Measurements from ENCODE around the gene ATP6V1B1. TPM values are rescaled to one million over a fixed set of nuclear protein-coding genes. Genes with fewer than 3 reads are reported as not detected.

Gene ATP6V1B1
- total RNA-seq, 1 donor from 2014 or later = not detected

DNA sequence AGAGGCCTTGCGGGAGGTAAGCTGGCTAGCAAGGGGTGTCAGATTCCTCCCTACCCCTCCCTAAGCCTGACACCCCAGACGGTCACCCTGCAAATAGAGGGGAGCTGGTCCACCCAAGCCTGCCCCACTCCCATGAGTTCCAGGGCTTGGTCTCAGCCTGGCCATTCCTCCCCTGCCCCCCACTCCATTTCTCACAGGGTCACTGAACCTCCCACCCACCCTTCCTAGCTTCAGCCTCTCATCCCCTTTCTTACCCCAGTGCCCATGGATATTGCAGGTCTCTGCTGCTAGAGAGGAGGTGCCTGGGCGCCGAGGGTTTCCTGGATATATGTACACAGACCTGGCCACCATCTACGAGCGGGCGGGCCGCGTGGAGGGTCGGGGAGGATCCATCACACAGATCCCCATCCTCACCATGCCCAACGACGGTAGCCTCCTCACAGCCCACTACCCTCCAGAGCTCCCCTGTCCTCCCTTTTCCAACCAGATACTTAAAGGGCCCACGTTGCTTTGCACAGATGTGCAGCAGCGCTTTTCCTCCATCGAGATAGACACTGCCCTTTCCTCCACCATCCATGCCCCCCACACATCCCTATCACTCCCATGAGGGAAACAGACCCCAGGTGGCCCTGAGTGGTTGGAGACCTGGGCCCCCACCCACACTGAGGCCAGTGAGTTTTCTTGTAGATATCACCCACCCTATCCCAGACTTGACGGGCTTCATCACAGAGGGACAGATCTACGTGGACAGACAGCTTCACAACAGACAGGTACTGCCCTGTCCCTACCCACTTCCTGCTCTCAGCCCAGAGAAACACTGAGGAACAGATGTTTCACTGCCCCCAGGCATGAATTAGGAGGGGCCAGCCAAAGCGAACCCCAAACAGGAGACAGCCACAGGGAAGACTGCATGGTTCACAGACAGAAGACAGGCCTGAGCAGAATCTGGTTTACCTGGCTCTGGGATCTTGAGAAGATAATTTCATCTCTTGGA is 27.5 kb downstream of the ATP6V1B1 start:
- FAIRE-seq (no peak), DNase-seq (ENCODE audit: low spot score in 2 of 2) (no peak)

DNA sequence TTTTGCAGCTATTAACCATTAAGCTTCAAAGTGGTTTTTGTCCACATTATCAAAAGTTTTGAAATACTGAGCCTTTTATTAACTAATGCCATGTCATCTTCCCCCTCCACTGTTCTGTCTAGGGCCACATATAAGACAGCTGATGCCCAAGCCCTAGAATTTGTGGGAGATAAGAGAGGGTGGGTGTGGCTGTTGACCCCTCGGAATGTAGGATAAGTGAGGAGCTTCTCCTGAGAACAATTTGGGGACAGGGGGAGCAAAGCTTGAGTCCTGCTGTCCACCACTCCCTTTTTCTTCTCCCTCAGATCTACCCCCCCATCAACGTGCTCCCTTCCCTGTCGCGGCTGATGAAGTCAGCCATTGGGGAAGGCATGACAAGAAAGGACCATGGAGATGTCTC is 28.4 kb downstream of the ATP6V1B1 start:
- DNase-seq (ENCODE audit: low spot score in 2 of 2) (no peak), FAIRE-seq (no peak)

DNA sequence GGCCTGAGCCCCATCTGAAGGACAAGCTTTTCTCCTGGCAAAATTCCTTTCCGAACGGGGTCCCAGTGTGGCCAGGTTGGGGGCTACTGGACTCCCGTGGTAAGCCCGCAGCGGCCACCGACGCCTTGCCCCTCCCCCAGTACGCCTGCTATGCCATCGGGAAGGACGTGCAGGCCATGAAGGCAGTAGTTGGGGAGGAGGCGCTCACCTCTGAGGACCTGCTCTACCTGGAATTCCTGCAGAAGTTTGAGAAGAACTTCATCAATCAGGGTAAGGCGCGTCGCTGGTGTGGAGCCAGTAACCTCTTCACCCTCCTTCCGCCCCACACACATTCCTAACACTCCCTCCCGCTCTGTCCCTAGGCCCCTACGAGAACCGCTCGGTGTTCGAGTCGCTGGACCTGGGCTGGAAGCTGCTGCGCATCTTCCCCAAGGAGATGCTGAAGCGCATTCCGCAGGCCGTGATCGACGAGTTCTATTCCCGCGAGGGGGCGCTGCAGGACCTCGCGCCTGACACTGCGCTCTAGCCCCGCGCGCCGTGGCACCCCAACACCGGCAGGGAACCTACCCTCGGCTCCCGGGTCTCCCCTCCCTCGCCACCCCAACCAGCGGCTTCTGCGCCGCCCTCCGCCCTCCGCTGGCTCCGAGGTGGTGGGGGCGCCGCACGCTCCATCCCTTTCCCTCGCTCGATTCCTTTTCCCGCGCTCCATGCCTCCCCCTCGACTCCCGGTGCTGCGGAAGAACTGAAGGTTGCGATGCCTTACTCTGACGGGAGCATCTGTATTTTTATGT is 29.1 kb downstream of the ATP6V1B1 start:
- peak; percentile 54 to 79 for DNase-seq (ENCODE audit: low spot score in 2 of 2)
- FAIRE-seq = no peak

DNA sequence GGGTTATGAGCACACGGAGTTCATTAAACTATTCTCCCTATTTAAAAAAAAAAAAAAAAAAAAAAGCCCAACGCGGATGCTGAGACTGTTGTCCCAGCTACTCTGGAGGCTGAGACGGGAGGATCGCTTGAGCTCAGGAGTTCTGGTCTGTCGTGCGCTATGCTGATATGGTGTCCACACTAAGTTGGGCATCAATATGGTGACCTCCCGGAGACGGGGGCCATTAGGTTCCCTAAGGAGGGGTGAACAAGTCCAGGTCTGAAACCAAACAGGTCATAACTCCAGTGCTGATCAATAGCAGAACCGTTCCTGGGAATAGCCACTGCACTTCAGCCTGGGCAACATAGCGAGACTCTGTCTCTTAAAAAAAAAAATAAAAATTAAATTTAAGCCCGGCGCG is 29.8 kb downstream of the ATP6V1B1 start:
- no peak for FAIRE-seq

DNA sequence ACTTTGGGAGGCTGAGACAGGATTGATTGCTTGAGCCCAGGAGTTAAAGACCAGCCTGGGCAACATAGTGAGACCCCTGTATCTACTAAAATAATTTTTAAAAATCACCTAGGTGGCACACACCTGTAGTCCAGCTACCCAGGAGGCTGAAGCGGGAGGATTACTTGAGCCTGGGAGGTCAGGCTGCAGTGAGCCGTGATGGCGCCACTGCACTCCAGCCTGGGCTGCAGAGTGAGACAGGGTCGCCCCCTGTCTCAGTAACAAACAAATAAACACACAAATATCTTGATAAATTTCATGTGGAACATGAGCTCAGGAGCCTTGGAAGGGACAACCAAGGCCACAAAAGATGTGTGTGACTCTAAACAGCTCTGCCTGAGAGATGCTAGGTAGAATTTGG is 31.0 kb downstream of the ATP6V1B1 start:
- no peak for DNase-seq (ENCODE audit: low spot score in 2 of 2)
- FAIRE-seq = no peak

More for the DNA sequence above, 29.8 kb downstream of the ATP6V1B1 start:
- DNase-seq (ENCODE audit: low spot score in 2 of 2) = no peak

DNA sequence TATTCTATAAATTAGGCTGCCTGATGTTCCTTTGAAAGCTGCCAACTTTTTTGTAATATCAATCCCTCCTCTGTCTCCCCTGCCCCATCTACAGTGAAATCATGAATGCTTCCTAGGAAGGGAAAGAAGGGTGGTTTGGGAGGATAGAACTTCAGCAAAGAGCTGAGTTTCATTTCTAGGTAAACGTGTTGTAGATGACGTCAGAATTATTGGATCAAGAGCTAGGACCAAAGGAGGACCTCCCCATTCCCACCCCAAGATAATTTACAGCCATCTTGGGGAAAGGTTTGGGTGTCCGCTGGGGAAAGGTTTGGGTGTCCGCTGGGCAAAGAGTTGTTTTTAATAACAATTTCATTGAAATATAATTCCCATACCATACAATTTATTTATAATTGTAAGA is 31.5 kb downstream of the ATP6V1B1 start:
- no peak for FAIRE-seq
- no peak for DNase-seq (ENCODE audit: low spot score in 2 of 2)

DNA sequence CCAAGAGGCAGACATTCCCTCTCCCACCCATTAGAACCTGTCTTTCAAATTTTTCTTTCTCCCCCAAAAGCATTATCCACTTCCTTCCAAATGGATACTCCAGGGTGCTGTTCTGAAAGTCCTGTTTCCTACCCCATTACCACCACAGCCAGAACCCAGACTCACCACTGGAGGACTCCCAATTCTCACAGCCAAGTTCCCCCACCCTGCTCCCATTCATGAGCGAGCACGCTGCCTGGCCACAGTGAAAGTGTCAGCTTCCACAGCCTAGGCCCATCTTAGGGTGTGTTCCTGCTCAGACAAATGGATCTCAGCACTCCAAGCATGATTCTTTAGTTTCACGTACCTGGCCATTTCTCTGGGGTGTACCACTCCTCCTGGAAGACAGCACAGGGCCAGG is 38.9 kb downstream of the ATP6V1B1 start:
- no peak for DNase-seq (ENCODE audit: low spot score in 2 of 2)
- FAIRE-seq = no peak

DNA sequence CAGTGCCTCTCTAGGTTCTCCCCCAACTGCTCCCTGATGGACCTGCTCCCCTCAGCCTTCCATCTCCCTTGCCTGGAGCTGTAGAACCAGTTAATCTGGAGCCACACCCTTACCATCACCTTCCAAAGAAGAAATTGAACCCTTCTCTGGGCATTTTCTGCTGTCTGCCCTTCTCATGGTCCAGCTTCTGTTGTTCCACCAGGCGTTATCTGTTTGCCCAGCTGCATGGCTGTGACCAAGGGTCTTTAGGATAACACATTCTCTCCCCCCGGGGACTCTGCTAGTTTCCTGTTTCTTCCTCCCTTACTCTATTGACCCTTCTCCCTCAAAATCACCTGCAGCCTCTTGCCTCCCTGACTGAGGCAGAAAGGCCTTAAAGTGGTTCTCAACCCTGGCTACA is 39.5 kb downstream of the ATP6V1B1 start:
- FAIRE-seq (no peak), DNase-seq (ENCODE audit: low spot score in 2 of 2) (no peak)

DNA sequence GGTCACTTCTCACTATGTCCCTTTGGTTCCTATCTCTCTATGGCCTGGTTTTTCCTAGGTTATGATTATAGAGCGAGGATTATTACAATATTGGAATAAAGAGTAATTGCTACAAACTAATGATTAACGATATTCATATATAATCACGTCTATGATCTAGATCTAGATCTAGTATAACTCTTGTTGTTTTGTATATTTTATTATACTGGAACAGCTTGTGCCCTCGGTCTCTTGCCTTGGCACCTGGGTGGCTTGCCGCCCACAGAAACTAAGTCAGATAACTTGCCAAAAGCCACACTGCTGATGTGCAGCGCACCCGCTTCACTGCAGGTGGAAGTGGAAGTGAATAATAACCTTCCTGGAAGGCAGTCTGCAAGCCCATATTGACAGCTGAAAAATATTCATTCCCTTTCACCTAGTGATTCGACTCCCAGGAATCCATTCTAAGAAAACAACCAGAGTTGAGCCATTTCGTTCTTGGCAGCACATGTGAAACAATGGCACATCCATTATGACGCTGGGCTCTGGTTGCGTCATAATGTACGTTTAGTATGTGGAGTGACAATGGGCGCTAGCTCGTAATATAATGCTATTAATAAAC is 42.0 kb downstream of the ATP6V1B1 start:
- peak; percentile 40 for FAIRE-seq
- no peak for DNase-seq (ENCODE audit: low spot score in 2 of 2)

DNA sequence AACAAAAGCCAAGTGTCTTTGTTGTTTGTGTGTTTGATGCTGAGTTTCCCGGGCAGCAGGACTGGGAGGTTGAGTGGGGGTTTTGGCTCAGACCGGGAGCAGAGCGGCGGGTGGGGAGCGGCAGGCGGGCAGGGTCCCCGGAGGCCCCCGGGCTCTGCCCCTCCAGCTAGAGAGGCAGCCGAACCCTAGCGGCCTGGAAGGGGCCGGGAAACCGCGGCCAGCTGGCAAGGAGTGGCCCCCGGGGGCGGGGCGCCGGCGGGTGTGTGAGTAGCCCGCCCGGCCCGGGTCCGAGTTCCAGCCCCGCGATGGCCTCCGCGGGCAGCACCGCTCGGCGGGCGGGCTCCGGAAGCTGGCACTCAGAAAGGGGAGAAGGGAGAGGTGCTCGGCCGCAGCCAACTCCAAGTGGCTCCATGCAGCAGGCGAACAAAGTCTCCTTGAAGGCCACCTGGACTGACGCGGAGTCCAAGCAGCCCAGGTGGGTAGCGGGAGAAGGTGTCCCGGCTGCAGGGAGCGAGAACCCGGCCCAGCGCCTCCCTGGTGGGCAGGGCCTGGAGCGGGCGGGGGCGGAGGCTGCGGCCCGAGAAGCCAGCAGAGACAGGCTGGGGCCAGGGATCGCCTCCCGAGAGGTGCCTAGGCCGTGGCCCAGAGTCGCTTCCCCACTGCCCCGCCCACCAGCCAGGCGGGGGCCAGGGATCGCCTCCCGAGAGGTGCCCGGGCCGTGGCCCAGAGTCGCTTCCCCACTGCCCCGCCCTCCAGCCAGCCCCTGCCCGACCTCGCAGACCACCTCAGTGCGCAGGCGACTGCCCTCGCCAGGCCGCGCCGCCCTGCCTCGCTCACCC is 42.9 kb downstream of the ATP6V1B1 start, which contains the start of gene ANKRD53:
Gene ANKRD53, plus strand, starts transcription at position 290 of the 839 bp plus-strand sequence. Its CDS starts 16 bp downstream, at position 306.
- FAIRE-seq (no peak), DNase-seq (ENCODE audit: low spot score in 2 of 2) (no peak)

DNA sequence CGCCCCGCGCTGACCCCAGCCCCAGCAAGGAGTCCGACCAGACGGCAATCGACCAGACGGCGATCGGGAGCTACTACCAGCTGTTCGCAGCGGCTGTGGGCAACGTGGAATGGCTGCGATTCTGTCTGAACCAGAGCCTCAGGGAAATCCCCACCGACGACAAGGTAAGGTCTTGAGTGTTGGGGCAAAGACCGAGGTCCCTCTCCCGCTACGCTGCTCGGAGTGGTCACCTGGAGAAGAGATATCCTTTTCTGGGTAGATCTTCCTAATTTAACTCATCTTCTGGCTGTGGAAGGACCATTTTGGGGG is 43.4 kb downstream of the ATP6V1B1 start:
- FAIRE-seq = no peak
- no peak for DNase-seq (ENCODE audit: low spot score in 2 of 2)

DNA sequence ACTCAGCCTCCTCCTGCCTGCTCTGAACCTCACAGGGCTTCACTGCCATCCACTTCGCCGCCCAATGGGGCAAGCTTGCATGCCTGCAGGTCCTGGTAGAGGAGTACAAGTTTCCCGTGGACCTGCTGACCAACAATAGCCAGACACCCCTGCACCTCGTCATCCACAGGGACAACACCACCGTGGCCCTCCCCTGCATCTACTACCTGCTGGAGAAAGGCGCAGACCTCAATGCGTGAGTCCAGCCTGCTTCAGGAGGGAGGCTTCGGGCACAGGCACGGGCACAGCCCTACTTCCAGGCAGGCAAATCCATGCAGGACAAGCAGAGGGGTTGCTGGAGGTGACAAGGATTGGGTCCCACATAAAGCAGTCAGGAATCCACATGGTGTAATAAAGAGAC is 43.9 kb downstream of the ATP6V1B1 start:
- no peak for FAIRE-seq
- DNase-seq (ENCODE audit: low spot score in 2 of 2) = no peak

DNA sequence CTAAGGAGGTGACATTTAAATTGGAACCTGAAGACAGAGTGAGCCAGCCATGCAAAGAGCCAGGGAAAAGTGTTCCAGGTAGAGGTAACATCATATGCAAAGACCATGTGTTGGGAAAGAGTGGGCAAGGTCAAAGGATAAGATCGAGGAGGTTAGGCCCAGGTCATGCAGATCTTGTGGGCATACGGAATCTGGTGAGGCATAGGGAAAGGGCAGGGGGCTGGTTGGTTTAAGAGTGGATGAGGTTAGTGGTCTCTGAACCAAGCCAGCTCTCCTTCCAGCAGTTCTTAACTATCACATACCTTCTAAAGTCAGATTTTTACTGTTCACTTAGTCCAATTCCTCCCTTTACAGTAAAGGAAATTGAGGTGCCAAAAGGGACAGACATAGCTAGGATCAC is 45.7 kb downstream of the ATP6V1B1 start:
- no peak for FAIRE-seq

DNA sequence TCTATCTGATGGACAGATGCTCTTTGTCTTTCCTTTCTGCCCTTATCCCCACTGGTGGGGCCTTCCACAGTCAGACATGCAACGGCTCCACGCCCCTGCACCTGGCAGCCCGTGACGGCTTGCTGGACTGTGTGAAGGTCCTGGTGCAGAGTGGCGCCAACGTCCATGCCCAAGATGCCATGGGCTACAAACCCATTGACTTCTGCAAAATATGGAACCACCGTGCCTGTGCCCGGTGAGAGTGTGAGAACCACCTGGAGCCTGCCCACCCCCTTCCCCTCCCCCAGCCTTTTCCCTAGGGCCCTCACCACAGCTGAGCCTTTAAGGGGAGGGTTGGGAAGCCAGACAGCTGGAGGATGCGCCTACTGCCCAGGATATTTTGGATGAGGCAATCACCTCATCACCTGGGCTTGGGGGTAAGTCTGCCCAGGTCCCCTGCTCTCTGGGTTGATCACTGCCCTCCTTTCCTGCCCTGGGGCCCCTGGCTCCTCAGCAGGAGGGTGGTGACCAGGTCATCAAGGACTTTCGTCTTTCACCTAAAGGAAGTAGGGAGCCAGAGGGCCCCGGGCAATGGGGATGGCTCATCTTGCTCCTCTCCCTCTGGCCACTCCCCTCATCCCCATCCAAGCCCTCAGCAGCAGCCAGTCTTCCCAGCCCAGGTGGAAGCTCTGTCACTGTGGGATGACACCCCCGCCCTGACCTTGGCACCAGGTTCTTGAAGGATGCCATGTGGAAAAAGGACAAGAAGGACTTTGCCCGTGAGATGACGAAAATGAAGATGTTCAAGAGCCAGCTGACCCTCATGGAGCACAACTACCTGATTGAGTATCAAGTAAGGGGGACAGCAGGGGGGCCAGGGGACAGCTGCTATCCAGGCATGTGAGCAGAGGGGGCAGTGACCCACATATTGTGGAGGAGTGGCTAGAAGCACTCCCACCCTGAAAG is 46.4 kb downstream of the ATP6V1B1 start:
- no peak for FAIRE-seq
- DNase-seq (ENCODE audit: low spot score in 2 of 2) = no peak

More for the DNA sequence above, 45.7 kb downstream of the ATP6V1B1 start:
- no peak for DNase-seq (ENCODE audit: low spot score in 2 of 2)

DNA sequence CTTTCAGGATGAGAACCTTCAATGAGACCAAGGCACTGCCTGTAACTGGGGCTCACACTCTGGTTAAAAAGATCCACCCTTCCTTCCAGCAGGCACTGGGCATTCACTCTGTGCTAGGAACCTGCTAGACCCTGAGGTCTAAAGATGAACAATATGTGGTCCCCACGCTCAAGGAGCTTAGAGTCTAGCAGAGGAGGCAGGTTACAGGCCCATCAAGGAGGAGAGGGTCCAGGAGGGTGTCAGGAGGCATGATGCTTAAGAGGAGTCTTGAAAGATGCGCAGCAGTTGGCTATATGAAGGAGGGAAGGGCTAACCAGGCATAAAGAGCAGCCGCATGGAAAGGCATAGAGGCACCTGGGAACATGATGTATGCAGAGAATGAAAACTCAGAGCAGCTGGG is 47.3 kb downstream of the ATP6V1B1 start:
- FAIRE-seq (no peak), DNase-seq (ENCODE audit: low spot score in 2 of 2) (no peak)

DNA sequence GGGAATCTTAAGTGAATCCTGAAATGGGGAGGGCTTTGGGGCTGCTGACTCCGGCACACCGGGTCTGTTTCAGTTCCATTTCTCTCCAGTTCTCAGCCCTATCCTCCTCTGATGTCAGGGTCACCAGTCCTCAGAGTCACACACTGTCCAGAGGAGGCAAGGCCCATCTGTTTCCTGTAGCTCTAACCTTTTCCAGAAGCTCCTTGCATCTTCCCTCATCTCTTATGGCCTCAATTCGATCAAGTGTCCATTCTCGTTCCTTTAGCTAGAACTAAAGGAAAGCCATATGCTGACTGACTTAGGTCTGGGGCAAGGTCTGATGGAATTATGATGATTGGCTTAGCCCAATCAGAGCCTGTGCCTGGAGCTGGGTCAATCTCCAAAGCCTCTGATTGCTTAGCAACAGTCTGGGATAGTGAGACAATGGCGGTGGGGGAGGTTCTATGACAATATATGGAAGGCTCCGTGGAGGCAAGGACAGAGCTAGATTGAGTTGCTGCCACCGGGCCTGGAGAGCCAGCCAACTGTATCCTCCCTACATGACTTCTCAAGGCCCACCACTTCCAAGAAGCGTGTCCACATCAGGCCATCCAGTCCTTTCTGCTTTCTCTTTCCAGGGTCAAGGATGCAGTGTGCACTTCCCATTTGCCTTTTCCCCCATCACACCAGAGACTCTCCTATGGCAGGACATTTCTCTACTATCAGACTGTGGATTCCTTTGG is 48.0 kb downstream of the ATP6V1B1 start:
- FAIRE-seq (no peak), DNase-seq (ENCODE audit: low spot score in 2 of 2) (no peak)

DNA sequence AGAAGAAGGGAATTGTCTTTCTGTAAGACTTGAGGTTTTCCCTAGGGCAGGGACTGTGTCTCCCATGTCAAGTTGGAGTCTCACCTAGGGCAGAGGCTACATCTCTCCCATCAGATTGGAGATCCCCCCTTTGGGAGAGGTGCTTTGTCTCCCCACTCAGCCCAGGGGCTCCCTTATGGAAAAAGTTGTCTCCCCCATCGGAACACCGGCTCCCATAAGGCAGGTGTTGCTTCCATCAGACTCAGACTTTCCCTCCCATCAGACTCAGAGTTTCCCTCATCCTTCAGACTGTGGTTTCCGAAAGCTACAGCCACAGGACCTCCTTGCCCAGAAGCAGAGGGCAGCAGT is 48.5 kb downstream of the ATP6V1B1 start:
- FAIRE-seq (no peak), DNase-seq (ENCODE audit: low spot score in 2 of 2) (no peak)

DNA sequence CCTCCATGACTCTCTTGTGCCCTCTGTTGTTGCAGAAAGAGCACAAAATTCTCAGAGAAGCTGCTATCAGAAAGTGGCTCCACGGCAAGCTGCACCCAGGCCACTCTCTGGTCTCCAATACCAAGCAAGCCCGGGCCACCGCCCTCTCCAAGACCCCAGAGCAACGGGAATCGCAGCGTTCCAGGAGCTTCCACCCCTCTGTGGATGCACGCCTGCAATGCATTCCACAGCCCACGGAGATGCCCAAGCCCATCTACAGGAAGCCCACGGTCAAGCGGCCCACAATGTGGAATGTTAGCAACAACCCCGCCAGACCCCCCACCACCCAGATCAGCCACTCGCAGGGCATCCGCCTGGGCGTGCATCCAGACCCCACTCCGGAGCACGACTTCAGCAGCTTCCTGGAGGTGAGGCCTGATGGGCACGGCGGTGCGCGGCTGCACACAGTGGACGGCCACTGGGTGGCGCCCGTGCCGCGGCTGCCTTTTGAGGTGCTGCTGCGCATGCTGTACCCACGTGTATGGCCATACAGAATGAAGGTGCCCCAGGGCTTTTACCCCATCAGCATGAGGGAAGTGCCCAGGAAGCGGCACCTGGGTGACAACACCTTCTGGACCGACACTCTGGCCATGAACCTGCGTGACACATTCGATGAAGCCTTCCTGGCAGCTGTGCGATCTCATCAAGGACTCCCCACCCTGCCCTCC is 49.0 kb downstream of the ATP6V1B1 start:
- DNase-seq (ENCODE audit: low spot score in 2 of 2) (peak in 1 of 2 donors; percentile 71), FAIRE-seq (no peak)
